SK-N-SH (cell line): ENCODE measurements around the gene SRSF3. TPM values are rescaled to one million over a fixed set of nuclear protein-coding genes. Genes with fewer than 3 reads are reported as not detected.
A peak's percentile ranks its signal among the peaks of the same experiment; 100 is the strongest.

Source experiments
- CTCF ChIA-PET: fragments of 300-600, 350-600 bp; formaldehyde crosslinking; extraction: SDS; loops from one replicate; lab custom pipeline; 2021; lab: Yijun Ruan, JAX
- POLR2A ChIA-PET: fragments of 350-600 bp; sonication (Branson Sonifier 250); formaldehyde crosslinking; extraction: SDS; loops from one replicate; lab custom pipeline; 2020; ENCODE audit warnings: antibody characterized with exemption, inconsistent platforms; lab: Yijun Ruan, JAX
- DNase-seq: peaks from one replicate; pipeline ENCODE4 v3.0.0; 2012
- H2AFZ ChIP-seq: fragments of 200-600 bp; sonication (generic); 2 replicates; pipeline ENCODE4 v1.8.1; 2016; ENCODE audit warnings: antibody characterized with exemption, mild to moderate bottlenecking, low read depth
- H3F3A ChIP-seq: fragments of 200-600 bp; sonication (generic); replicated peaks from 2 replicates; pipeline ENCODE3; 2016; ENCODE audit warnings: antibody characterized with exemption, mild to moderate bottlenecking; ENCODE audit not compliant: insufficient read depth
- H3K27ac ChIP-seq, 2 experiments: fragments of 200-500 bp in 1 of 2; fragments of 200-600 bp in 1 of 2; sonication (Bioruptor generic) in 1 of 2; sonication (generic), shearing (Covaris generic) in 1 of 2; 2 replicates each; pipeline versions ENCODE4 v1.5.1 to v1.6.1; 2014 to 2016; ENCODE audit warnings: low read depth in 2 of 2, inconsistent platforms in 1 of 2, low read length in 1 of 2, mild to moderate bottlenecking in 1 of 2, mixed read lengths in 1 of 2
- H3K27me3 ChIP-seq: fragments of 200-600 bp; sonication (generic), shearing (Covaris generic); 2 replicates; pipeline ENCODE4 v1.6.1; 2016; ENCODE audit warnings: mixed run types; ENCODE audit not compliant: insufficient read depth
- H3K36me3 ChIP-seq, 2 experiments: fragments of 200-500 bp in 1 of 2; fragments of 200-600 bp in 1 of 2; sonication (Bioruptor generic) in 1 of 2; sonication (generic) in 1 of 2; replicated peaks in 1 of 2; 2 replicates each; pipeline versions ENCODE3 to v1.5.1; 2014 to 2016; ENCODE audit warnings: low read length in 1 of 2, mild to moderate bottlenecking in 1 of 2; ENCODE audit not compliant: insufficient read depth in 2 of 2, control insufficient read depth in 1 of 2
- H3K4me1 ChIP-seq, 2 experiments: fragments of 200-500 bp in 1 of 2; fragments of 200-600 bp in 1 of 2; sonication (Bioruptor generic) in 1 of 2; sonication (generic), shearing (Covaris generic) in 1 of 2; 2 replicates each; pipeline versions ENCODE4 v1.5.1 to v1.6.1; 2014 to 2016; ENCODE audit warnings: low read depth in 1 of 2, low read length in 1 of 2, mixed run types in 1 of 2; ENCODE audit not compliant: insufficient read depth in 2 of 2, control insufficient read depth in 1 of 2
- H3K4me2 ChIP-seq: fragments of 200-600 bp; sonication (generic), shearing (Covaris generic); 2 replicates; pipeline ENCODE4 v1.6.1; 2017; ENCODE audit warnings: mixed run types
- H3K4me3 ChIP-seq, 2 experiments: fragments of 200-500 bp in 1 of 2; fragments of 200-600 bp in 1 of 2; sonication (Bioruptor generic) in 1 of 2; sonication (generic), shearing (Covaris generic) in 1 of 2; 2 replicates each; pipeline versions ENCODE4 v1.5.1 to v1.8.1; 2014 to 2016; ENCODE audit warnings: low read depth in 2 of 2, inconsistent platforms in 1 of 2, low read length in 1 of 2, mild to moderate bottlenecking in 1 of 2, mixed read lengths in 1 of 2, moderate library complexity in 1 of 2
- H3K79me2 ChIP-seq: fragments of 200-600 bp; sonication (generic); 2 replicates; pipeline ENCODE4 v1.8.1; 2017; ENCODE audit warnings: mild to moderate bottlenecking; ENCODE audit not compliant: insufficient read depth
- H3K9ac ChIP-seq: fragments of 200-600 bp; sonication (generic); 2 replicates; pipeline ENCODE4 v1.6.1; 2017; ENCODE audit warnings: mixed run types
- H3K9me2 ChIP-seq: fragments of 200-600 bp; sonication (generic); 2 replicates; pipeline ENCODE4 v1.6.1; 2017; ENCODE audit warnings: mixed run types
- H3K9me3 ChIP-seq: fragments of 200-600 bp; sonication (generic); 2 replicates; pipeline ENCODE4 v1.6.1; 2017; ENCODE audit warnings: mixed run types, mild to moderate bottlenecking, moderate library complexity
- H4K20me1 ChIP-seq: fragments of 200-600 bp; sonication (generic); 2 replicates; pipeline ENCODE4 v1.6.1; 2017; ENCODE audit warnings: mild to moderate bottlenecking, mixed run types; ENCODE audit not compliant: insufficient read depth
- CHD2 ChIP-seq: fragments of 150-350 bp; IDR thresholded peaks from 2 replicates; pipeline ENCODE4 v1.6.1; 2018; ENCODE audit warnings: low read length; ENCODE audit not compliant: partially characterized antibody
- EP300 ChIP-seq, 2 experiments: IDR thresholded peaks; 2 replicates each; pipeline versions ENCODE4 v1.4.0 to v1.6.1; 2012; ENCODE audit warnings: borderline replicate concordance in 1 of 2, low read depth in 1 of 2, low read length in 1 of 2
- FOXM1 ChIP-seq: IDR thresholded peaks from 2 replicates; pipeline ENCODE4 v1.4.0; 2012; ENCODE audit warnings: low read depth, mild to moderate bottlenecking
- GABPA ChIP-seq: IDR thresholded peaks from 2 replicates; pipeline ENCODE4 v1.4.0; 2012; ENCODE audit warnings: low read depth, mild to moderate bottlenecking
- GATA2 ChIP-seq: sonication (generic); formaldehyde crosslinking; IDR thresholded peaks from 2 replicates; pipeline ENCODE4 v1.5.0; 2020; ENCODE audit warnings: mild to moderate bottlenecking, missing genetic modification reagents
- JUND ChIP-seq: IDR thresholded peaks from 2 replicates; pipeline ENCODE4 v1.4.0; 2012
- POLR2AphosphoS5 ChIP-seq: IDR thresholded peaks from 2 replicates; pipeline ENCODE4 v1.6.1; 2012; ENCODE audit warnings: low read depth, low read length
- WGBS: methylation state at CpG from one replicate; pipeline ENCODE4 v1.1.6; 2017; ENCODE audit warnings: low lambda C conversion rate; 5-methylcytosine and 5-hydroxymethylcytosine counted together
- polyA plus RNA-seq, 3 experiments: library from polyadenylated mRNA; depleted of rRNA; stranded (reverse); fragments of >200 nt; gene quantifications; 2 replicates each; pipeline ENCODE4 v1.2.3, GENCODE V29; 2012

SRSF3 gene
- polyA plus RNA-seq, 1 of the 3 experiments (the other 2 are of a cell fraction) = 351 TPM

GRCh38 chr6:36608788-36609563 lies 14.8 kb downstream of the SRSF3 start:
- Histone ChIP-seq H3K27ac (peak overlapping the region; percentile 5 to 43; a peak in 1 of 4 replicates), H4K20me1 (peaks cover 68% of the 10 kb centered on the region)

GRCh38 chr6:36609582-36609981 lies 15.4 kb downstream of the SRSF3 start:
- peaks cover 66% of the 10 kb centered on the region for H4K20me1 ChIP-seq

More at GRCh38 chr6:36608788-36609563, 14.8 kb downstream of the SRSF3 start:
- H3K9me2 ChIP-seq = no peaks in the 10 kb centered on the region
- H3K9me3 ChIP-seq = no peaks in the 10 kb centered on the region
- H3K9ac ChIP-seq = no peak overlapping the region
- H3K4me3 ChIP-seq = no peak overlapping the region
- TF ChIP-seq GATA2 (CRISPR knock-in tag) (no peak), CHD2 (no peak), GABPA (no peak), JUND (no peak)
- TF ChIP-seq, all 33 proteins: peak for 0
- WGBS = 82% methylated on average over 5 of the region's 5 CpGs
- Histone ChIP-seq H3K4me2 (no peak overlapping the region), H3K27me3 (no peaks in the 10 kb centered on the region), H2AFZ (no peak overlapping the region), H3K4me1 (peaks cover 4 to 11% of the 10 kb centered on the region in 2 experiments; a peak in 2 of 4 replicates), H3K36me3 (peaks cover 47 to 77% of the 10 kb centered on the region in 2 experiments), H3F3A (peaks cover 92% of the 10 kb centered on the region), H3K79me2 (peaks cover 53% of the 10 kb centered on the region)
- ChIA-PET POLR2A (interaction anchor here (0.6 to 3.7 kb wide), 5 partner anchors 11 to 300 kb away, joined by 3 to 22 read pairs (median 3); no protein-coding TSS in a partner anchor), CTCF (interaction anchor here (0.9 to 3.6 kb wide), 6 partner anchors 10 to 150 kb away, joined by 3 to 15 read pairs (median 4); partner anchors contain the start of gene CDKN1A)
- DNase-seq = no peak

GRCh38 chr6:36610041-36610955 lies 16.1 kb downstream of the SRSF3 start:
- no peak for TF ChIP-seq FOXM1
- Histone ChIP-seq H3K9ac (no peak overlapping the region), H4K20me1 (peaks cover 64% of the 10 kb centered on the region), H3F3A (peaks cover 94% of the 10 kb centered on the region), H3K27me3 (no peaks in the 10 kb centered on the region), H3K4me2 (no peak overlapping the region), H3K9me2 (no peaks in the 10 kb centered on the region), H3K79me2 (peaks cover 40% of the 10 kb centered on the region), H3K27ac (no peak overlapping the region; a peak in 2 of 4 replicates), H3K36me3 (peaks cover 35 to 64% of the 10 kb centered on the region in 2 experiments), H3K4me1 (peaks cover 4 to 9% of the 10 kb centered on the region in 2 experiments; a peak in 1 of 4 replicates), H2AFZ (no peak overlapping the region), H3K4me3 (no peak overlapping the region), H3K9me3 (no peaks in the 10 kb centered on the region)
- ChIA-PET CTCF (interaction anchor here (1.2 to 2.2 kb wide), 3 partner anchors 13 to 149 kb away, joined by 5 to 8 read pairs (median 6); no protein-coding TSS in a partner anchor), POLR2A (interaction anchor here (0.6 to 0.7 kb wide), 3 partner anchors 106 to 146 kb away, joined by 3 to 6 read pairs (median 3); no protein-coding TSS in a partner anchor)
- 94% methylated on average over 14 of the region's 14 CpGs for WGBS
- no peak for DNase-seq

More at GRCh38 chr6:36609582-36609981, 15.4 kb downstream of the SRSF3 start:
- Histone ChIP-seq H3K36me3 (peaks cover 41 to 71% of the 10 kb centered on the region in 2 experiments), H3K27ac (peak overlapping the region in 1 of 2 experiments; percentile 5; a peak in 1 of 4 replicates), H3K4me2 (no peak overlapping the region), H3K27me3 (no peaks in the 10 kb centered on the region), H3K9me2 (no peaks in the 10 kb centered on the region), H3F3A (peaks cover 92% of the 10 kb centered on the region), H3K9ac (no peak overlapping the region), H3K4me3 (no peak overlapping the region), H3K9me3 (no peaks in the 10 kb centered on the region), H3K4me1 (peaks cover 4 to 9% of the 10 kb centered on the region in 2 experiments; a peak in 2 of 4 replicates), H3K79me2 (peaks cover 47% of the 10 kb centered on the region), H2AFZ (no peak overlapping the region)
- ChIA-PET CTCF (interaction anchor here (1.2 to 3.6 kb wide), 5 partner anchors 10 to 149 kb away, joined by 4 to 15 read pairs (median 6); partner anchors contain the start of gene CDKN1A), POLR2A (interaction anchor here (0.6 to 3.7 kb wide), 5 partner anchors 11 to 147 kb away, joined by 3 to 22 read pairs (median 3); no protein-coding TSS in a partner anchor)
- no peak for DNase-seq
- WGBS = 100% methylated on average over 3 of the region's 3 CpGs
- no peak for TF ChIP-seq EP300 (IDR thresholded peaks at IDR 0.05; ENCODE audit: borderline replicate concordance in 1 of 2, low read depth in 1 of 2, low read length in 1 of 2)
- TF ChIP-seq POLR2AphosphoS5 = peak; percentile 13; the same call in 1 of the 2 replicates
